Fibroblast of skin of left biceps (primary cell): ENCODE results near the gene SH3TC1.

ENCODE experiments used
- DNase-seq, 2 experiments: peaks; one replicate each; pipeline ENCODE4 v3.0.0-alpha.2; 2013; ENCODE audit warnings: low read depth in 2 of 2

SH3TC1 gene

GRCh38 chr4:8241895-8242696, 43.0 kb downstream of the SH3TC1 start:
- DNase-seq, result peak; percentile 59 to 62

GRCh38 chr4:8242782-8243560, 43.9 kb downstream of the SH3TC1 start:
- no peak for DNase-seq

GRCh38 chr4:8244001-8244757, 45.1 kb downstream of the SH3TC1 start:
- DNase-seq, result no peak

DNA sequence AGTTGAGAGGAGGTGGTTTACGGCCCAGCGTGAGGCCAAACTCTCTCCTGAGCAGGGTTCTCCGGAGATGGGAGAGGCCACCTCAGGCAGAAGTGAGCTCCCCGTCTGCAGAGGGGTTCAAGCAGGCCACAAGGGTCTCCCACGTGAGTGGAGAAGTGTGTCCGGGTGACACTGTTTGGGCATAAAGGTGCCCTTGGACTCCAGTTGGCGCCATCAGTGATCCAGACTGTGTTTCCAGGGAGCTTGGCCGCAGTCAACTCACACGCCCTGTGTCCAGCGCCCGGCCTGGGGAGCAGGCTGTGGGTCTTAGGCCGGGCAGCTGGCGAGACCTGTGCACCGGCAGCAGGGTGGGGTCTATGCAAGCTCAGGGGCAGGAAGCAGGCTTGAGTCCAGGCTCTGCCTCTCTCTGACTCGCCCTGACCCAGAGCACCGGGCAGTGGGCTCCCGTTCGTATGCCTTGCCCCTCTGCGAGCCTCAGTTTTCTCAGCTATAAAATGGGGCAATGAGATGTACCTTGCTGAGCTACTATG, 45.9 kb downstream of the SH3TC1 start:
- DNase-seq, result no peak

GRCh38 chr4:8245884-8246833, 47.1 kb downstream of the SH3TC1 start:
- no peak for DNase-seq

DNA sequence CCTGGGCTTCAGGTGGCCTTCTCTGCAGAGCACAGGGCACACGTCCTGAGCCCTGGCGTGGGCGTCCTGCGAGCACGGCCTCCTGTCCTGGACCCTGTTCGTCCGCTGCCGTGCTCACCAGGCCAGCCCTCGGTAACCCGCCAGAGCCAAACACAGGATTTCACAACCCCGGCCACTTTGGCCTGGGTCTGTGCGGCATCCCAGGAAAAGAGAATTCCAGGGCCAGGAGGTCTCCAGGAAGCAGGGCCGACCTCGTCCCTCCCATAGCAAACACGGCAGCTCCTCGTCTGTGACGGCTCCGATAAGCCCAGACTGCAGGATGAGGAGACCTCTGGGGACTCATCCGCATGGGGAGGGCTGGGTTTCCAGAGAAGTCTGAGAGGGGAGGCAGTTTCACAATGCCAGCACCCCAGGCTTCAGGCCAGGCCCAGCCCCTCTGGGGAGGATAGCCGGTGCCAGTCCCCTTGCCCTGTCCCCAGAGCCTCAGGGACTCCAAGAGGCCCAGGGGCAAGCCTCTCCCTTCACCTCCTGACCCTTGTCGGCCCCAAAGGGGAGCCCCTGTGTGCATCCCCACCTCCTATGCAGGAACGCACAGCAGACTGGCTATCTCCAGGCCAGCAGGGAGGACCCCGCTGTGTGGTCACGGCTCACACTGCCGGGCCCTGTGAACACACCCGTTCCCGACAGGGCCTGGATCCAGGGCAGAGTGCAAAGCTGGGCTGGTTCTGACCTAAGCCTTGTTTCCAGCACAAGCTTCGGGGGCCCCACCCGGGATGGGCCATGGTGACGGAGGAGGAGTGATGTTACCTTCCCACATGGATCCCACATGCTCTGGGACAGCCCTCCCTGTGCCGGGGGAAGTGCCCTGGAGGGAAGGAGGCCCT, 48.2 kb downstream of the SH3TC1 start:
- DNase-seq, result no peak

- DNase-seq, result no peak
Measured at GRCh38 chr4:8248091-8248490, 49.0 kb downstream of the SH3TC1 start.

DNA sequence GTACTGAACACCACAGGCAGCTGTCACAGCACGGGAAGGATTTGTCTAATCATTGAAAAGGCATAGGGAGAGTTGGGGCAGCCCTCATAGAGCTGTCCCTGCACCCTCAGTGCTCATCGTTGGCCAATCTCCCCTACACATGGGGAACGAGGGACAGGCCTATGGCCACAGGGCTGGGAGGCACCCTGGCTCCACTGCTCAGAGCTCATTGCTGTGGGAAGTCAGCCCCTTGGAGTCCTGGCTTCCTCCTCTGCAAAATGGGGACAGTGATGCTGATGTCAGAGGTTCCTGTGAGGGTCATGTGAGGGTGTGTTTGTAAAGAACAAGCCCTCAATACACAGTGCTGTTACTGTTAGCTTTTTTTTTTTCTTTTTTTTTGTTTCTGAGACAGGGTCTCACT, 51.1 kb downstream of the SH3TC1 start:
- DNase-seq, result no peak

- DNase-seq, result no peak
Measured at GRCh38 chr4:8250637-8251036, 51.5 kb downstream of the SH3TC1 start.

DNA sequence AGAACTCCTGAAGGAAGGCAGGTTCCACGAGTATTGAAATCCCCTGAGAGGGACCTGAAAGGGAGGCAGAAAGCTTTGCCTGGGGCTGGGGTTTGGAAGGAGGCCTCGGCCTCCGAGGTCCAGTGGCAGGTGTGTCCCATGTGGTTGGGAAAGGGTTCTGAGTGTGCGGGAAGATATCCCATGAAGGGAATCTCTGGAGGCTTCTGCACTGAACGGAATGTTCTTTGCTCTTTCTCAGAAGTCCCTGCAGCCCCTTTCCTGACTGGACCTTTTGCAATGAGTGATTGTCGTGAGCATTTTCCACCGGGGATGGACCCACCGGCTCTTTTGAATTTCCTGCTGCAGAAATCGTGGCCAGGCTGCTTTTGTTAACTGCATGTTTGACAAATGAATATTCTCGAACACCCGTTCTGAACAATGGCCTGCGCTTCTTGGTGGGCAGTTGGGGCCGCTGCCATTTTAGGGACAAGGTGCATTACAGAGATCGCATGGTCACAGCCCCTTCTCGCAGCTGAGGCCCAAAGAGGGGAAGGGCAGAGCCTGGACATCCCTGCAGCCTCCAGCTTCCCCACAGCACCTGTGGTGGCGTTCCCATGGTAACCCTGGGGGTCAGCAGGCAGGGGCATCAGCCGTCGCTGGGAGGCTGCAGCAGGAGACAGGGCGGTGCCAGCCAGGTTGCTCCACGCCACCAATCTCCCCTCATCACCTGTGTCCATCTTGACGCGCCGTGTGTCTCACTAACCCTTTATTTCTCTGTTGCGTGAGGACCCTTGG, 52.2 kb downstream of the SH3TC1 start:
- no peak for DNase-seq

DNA sequence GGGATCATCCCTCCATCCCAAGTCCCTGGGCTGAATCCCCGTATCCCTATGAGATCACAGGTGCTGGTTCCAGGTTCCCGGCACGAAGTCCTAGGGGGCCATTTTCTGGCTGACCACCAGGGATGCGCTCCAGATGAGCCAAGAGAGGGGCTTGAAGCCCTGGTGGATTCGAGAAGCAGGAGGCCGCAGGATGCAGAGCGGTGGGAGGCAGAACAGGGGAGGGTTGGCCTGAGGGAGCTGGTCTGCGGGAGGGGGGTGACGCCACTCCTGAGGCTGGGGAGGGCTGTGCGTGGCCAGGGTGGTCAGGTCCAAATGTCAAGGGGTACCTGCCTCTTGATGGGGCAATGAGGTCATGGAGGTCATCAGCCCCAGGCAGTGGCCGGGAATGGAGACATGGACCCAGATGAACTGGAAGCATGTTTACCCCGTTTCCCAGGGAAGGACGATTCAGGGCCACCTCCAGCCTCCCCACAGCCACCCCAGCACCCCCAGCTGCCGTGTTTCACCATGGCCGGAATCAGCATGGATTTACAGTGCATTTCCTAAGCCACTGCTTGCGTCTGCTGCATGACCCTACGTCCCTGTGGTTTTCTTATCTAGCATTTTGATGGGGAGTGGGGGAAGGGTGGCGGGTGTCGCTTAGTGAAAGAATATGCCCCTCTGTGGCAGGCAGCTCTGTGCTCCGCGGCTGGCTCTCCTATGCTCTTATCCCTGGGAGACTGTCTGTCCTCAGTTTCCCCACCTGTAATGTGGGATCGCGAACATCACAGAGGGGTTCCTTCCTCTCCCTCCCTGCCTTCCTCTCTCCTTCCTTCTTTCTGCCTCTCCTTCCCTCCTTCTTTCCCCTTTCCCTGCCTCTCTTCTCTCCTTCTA, 53.4 kb downstream of the SH3TC1 start:
- no peak for DNase-seq

GRCh38 chr4:8254076-8254475, 55.0 kb downstream of the SH3TC1 start:
- no peak for DNase-seq

- DNase-seq, result no peak
Measured at GRCh38 chr4:8255698-8256441, 56.8 kb downstream of the SH3TC1 start.

- DNase-seq, result no peak
Measured at GRCh38 chr4:8257854-8258253, 58.8 kb downstream of the SH3TC1 start.

- DNase-seq, result no peak
Measured at GRCh38 chr4:8258552-8259212, 59.6 kb downstream of the SH3TC1 start.

- no peak for DNase-seq
Measured at GRCh38 chr4:8259743-8260430, 60.8 kb downstream of the SH3TC1 start.
